Stimulated activated CD8-positive, alpha-beta memory T cell treated with anti-CD3 and anti-CD28 coated beads, Interleukin-15, amount 100 ng/mL, for 24 hours (primary cell): ENCODE measurements around the gene KIF1A.
"Not testable (repeated sequence)": the region's sequence is repeated elsewhere in the genome, so short reads cannot be mapped to it uniquely, and the experiment has no call there.

Experiments
- DNase-seq: peaks from one replicate; pipeline ENCODE4 v3.0.0-alpha.2; 2020; ENCODE audit warnings: low read depth

Gene KIF1A

GRCh38 chr2:240702640-240703011 lies 117.4 kb downstream of the KIF1A start:
- DNase-seq = no peak

GRCh38 chr2:240701736-240702639 lies 118.0 kb downstream of the KIF1A start:
- DNase-seq = no peak

GRCh38 chr2:240701091-240701735 lies 118.8 kb downstream of the KIF1A start:
- DNase-seq = no peak

- not testable (repeated sequence) for DNase-seq
Observed at GRCh38 chr2:240700616-240701015, 119.4 kb downstream of the KIF1A start.

- DNase-seq = not testable (repeated sequence)
Observed at GRCh38 chr2:240699835-240700234, 120.2 kb downstream of the KIF1A start.

GRCh38 chr2:240698852-240699561 lies 121.0 kb downstream of the KIF1A start:
- DNase-seq = not testable (repeated sequence)

GRCh38 chr2:240696469-240696868 lies 123.5 kb downstream of the KIF1A start:
- DNase-seq = not testable (repeated sequence)

- DNase-seq = not testable (repeated sequence)
Observed at GRCh38 chr2:240695593-240695992, 124.4 kb downstream of the KIF1A start.

GRCh38 chr2:240694304-240694703 lies 125.7 kb downstream of the KIF1A start:
- not testable (repeated sequence) for DNase-seq

- DNase-seq = not testable (repeated sequence)
Observed at GRCh38 chr2:240692583-240693561, 127.1 kb downstream of the KIF1A start.

- not testable (repeated sequence) for DNase-seq
Observed at GRCh38 chr2:240691631-240692420, 128.2 kb downstream of the KIF1A start, which contains the start of gene AQP12A. Gene AQP12A, plus strand, starts transcription at chr2:240691866. Its CDS starts 48 bp downstream, at chr2:240691914.

- DNase-seq = not testable (repeated sequence)
Observed at GRCh38 chr2:240691075-240691427, 129.0 kb downstream of the KIF1A start.

GRCh38 chr2:240690421-240691074 lies 129.5 kb downstream of the KIF1A start:
- DNase-seq = not testable (repeated sequence)

- no peak for DNase-seq
Observed at GRCh38 chr2:240689975-240690374, 130.0 kb downstream of the KIF1A start.

GRCh38 chr2:240688553-240688919 lies 131.5 kb downstream of the KIF1A start:
- DNase-seq = no peak

- no peak for DNase-seq
Observed at GRCh38 chr2:240687741-240688552, 132.1 kb downstream of the KIF1A start.

- no peak for DNase-seq
Observed at GRCh38 chr2:240687045-240687740, 132.8 kb downstream of the KIF1A start.

GRCh38 chr2:240686460-240686859 lies 133.6 kb downstream of the KIF1A start:
- DNase-seq = no peak
